GM19438 (cell line): ENCODE measurements around the gene CCL23.

Source experiments
- ATAC-seq: cut with Tn5 transposase; IDR thresholded peaks from one replicate; pipeline ENCODE4 v1.9.1; 2021; ENCODE audit warnings: low read depth; ENCODE audit not compliant: unreplicated experiment

CCL23 gene

GRCh38 chr17:35972945-35973332, 44.8 kb downstream of the CCL23 start:
- ATAC-seq: no peak

DNA sequence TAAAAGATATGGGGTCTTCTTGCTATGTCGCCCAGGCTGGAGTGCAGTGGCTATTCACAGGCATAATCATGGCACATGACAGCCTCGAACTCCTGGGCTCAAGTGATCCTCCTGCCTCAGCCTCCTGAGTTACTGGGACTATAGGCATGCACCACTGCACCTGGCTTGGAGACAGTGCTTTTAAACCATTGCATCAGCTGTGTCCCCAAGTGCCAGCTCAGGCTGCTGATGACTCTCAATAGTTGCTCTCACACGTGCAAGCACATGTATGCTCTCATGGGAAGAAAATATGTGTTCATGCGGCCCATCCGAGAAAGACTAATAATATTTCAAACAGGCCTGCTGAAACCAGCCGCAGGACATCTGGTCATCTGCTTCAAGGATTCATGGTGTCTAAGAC, 45.2 kb downstream of the CCL23 start:
- ATAC-seq: no peak

- ATAC-seq: no peak
Observed at GRCh38 chr17:35972066-35972465, 45.7 kb downstream of the CCL23 start.

- no peak for ATAC-seq
Observed at GRCh38 chr17:35969558-35970380, 48.0 kb downstream of the CCL23 start.

- no peak for ATAC-seq
Observed at GRCh38 chr17:35968520-35969054, 49.2 kb downstream of the CCL23 start.

DNA sequence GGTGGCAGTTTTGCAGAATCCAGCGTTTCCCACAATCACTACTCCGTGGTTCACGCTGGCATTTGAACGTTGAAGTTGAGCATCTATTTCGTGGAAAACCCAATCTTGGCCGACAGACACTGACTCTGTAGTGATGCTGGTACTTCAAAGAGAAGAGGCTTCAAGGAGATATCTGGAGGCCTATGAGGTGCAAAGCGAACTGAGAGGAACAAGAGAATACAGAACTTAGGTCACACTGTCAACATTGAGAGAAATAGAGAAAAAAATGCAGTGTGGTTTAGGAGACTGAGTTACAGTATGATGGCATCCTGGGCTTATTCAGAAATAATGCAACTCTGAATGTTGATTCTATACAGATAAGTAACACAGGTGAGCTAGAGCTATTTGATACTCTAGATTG, 52.5 kb downstream of the CCL23 start:
- ATAC-seq: no peak

DNA sequence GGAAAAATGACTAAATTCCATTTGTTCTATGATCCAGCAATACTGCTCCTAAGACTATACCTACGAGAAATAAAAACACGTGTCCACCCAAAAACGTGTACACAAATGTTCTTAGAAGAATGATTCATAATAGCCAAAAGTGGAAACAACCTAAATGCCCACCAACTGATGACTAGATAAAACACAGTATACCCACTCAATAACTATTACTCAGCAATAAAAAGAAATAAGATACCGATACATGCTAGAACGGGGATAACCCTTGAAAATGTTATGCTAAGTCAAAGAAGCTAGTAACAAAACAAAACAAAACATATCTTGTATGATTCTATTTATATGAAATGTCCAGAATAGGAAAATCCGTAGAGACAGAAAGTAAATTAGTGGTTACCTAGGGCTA, 54.1 kb downstream of the CCL23 start:
- ATAC-seq: no peak
